Heart left ventricle (tissue), 16 donors: Measurements from ENCODE around the gene CNTN5. TPM values are rescaled to one million over a fixed set of nuclear protein-coding genes. Genes with fewer than 3 reads are reported as not detected.

Source experiments
- ATAC-seq, 4 donors: fragments of 200-7000 bp; cut with Tn5 transposase; one replicate each; pipeline ENCODE4 v1.9.1; 2020 to 2022; ENCODE audit warnings: moderate library complexity in 4 of 4, mild to moderate bottlenecking in 3 of 4, moderate number of reproducible peaks in 1 of 4
- DNase-seq, 5 donors: peaks; one replicate each; pipeline ENCODE4 v3.0.0-alpha.2; 2020
- H3K27ac ChIP-seq, 12 donors: fragments of 200-600 bp; sonication (generic) in 4 of 12; one replicate each; pipeline versions ENCODE4 v1.5.0 to v1.8.0; 2016 to 2022; ENCODE audit warnings: mild to moderate bottlenecking in 2 of 12
- H3K27me3 ChIP-seq, 9 donors: fragments of 200-600 bp; sonication (generic) in 2 of 9; one replicate each; pipeline versions ENCODE4 v1.5.1 to v1.8.0; 2016 to 2022; ENCODE audit warnings: mild to moderate bottlenecking in 3 of 9
- H3K36me3 ChIP-seq, 9 donors: fragments of 200-600 bp; sonication (generic) in 2 of 9; one replicate each; pipeline versions ENCODE4 v1.5.0 to v1.8.0; 2018 to 2022; ENCODE audit warnings: mild to moderate bottlenecking in 2 of 9
- H3K4me1 ChIP-seq, 12 donors: fragments of 200-600 bp; sonication (generic) in 4 of 12; one replicate each; pipeline versions ENCODE4 v1.5.0 to v1.8.0; 2016 to 2022; ENCODE audit warnings: mild to moderate bottlenecking in 3 of 12
- H3K4me3 ChIP-seq, 12 donors: fragments of 200-600 bp; sonication (generic) in 4 of 12; one replicate each; pipeline versions ENCODE4 v1.5.0 to v1.8.0; 2017 to 2022; ENCODE audit warnings: mild to moderate bottlenecking in 9 of 12, moderate library complexity in 4 of 12
- H3K9me3 ChIP-seq, 12 donors: fragments of 200-600 bp; sonication (generic) in 4 of 12; one replicate each; pipeline versions ENCODE4 v1.5.0 to v1.8.0; 2016 to 2022; ENCODE audit warnings: mild to moderate bottlenecking in 1 of 12
- POLR2A ChIP-seq, 2 donors: fragments of 450-650 bp; IDR thresholded peaks; one replicate each; pipeline ENCODE4 v1.6.1; 2017; ENCODE audit warnings: antibody characterized with exemption in 2 of 2, mild to moderate bottlenecking in 2 of 2, moderate library complexity in 2 of 2
- WGBS, 4 donors: extraction: QIAGEN DNeasy Blood & Tissue Kit in 2 of 4; methylation state at CpG; one replicate each; pipeline versions ENCODE4 v1.1.5 to v1.1.7; 2013 to 2018; 5-methylcytosine and 5-hydroxymethylcytosine counted together
- intact Hi-C, 10 donors: fragments of 100-400 bp; cut with DNase I; formaldehyde crosslinking; loops; one replicate each; pipeline versions ENCODE4 v1.11.1 to v1.14.2; 2022
- polyA plus RNA-seq, 2 donors: library from polyadenylated mRNA; stranded (reverse); fragments of 200-250 nt; gene quantifications; one replicate each; pipeline ENCODE4 v1.2.3, GENCODE V29; 2013
- total RNA-seq, 9 donors: library from RNA; depleted of rRNA in 2 of 9; stranded (reverse); fragments of >200 nt in 2 of 9; fragmentation: NEBNext Ultra II Directional in 3 of 9; extraction: Animal tissue kit (Norgen Biotek cat#: 25700) in 3 of 9; gene quantifications; one replicate each; pipeline versions ENCODE4 v1.1.0 to v1.2.4, GENCODE V29; 2016 to 2023
- TF ChIP-seq, protein P1 (sequence below), 12 donors: fragments of 200-600 bp; sonication (generic) in 4 of 12; IDR thresholded peaks; one replicate each; pipeline versions ENCODE4 v1.5.0 to v1.8.0; 2018 to 2022; ENCODE audit warnings: antibody characterized with exemption in 12 of 12, mild to moderate bottlenecking in 5 of 12
- donor health status: ischemic (EF 13 %, LVEDD 7.1; RV severe dilation, severe dysfunction).
- donor health status: healthy with polysubstance abuse.
- donor health status: DM: no; HTN: yes; CAD: no.
- donor health status: DM: no; HTN: no; CAD: no.
- donor health status: ischemic (EF 25% LVEDD 6.9; RV normal size, moderate dysfunction).
- donor health status: ischemic (EF 25% LVEDD 5.7; RV mildly dilated, moderate dysfunction).
- donor health status: healthy.
- donor health status: DM: yes; HTN: yes; CAD: no.
- donor health status: ischemic (EF 35%, LVEDD 5.7; RV mildly dilated, moderate dysfunction).
- donor health status: nonischemic (EF 11% LVEDD 7.7; RV severe dilation, severe dysfunction).
- donor health status: DM: yes; HTN: yes; CAD: no.
- donor health status: PGD.
- donor health status: ischemic (EF 29% LVEDD 5.4; RV normal size, mild dysfunction).
- donor health status: nonischemic (EF 23%, LVEDD 6.1; RV moderate dilation, normal function).

The CNTN5 gene
- total and polyA plus RNA-seq, 11 donors: 0.11 to 0.16 TPM; not detected in 9

DNA sequence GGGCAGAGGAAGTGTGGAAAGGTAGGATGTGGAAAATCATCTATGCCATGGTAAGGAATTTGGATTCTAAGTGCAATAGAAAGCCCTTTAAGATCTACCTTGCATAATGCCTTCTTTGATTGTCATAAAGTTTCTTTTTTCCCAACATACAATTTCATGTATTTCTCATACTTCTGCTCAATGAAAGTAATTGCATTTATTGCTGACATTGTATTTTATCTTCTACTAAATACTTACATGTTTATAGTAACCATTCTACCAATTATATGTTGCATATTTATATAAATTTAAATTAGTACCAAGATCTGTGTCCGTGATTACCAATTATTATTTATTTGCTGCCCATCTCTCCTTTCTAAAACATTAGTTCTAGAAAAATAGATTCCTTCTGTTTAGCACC, 114.8 kb downstream of the CNTN5 start:
- ATAC-seq (no peak), DNase-seq (no peak)
- H3K27ac ChIP-seq: no peak overlapping the region
- no peaks in the 10 kb centered on the region for H3K27me3 ChIP-seq
- TF ChIP-seq, protein P1, sequence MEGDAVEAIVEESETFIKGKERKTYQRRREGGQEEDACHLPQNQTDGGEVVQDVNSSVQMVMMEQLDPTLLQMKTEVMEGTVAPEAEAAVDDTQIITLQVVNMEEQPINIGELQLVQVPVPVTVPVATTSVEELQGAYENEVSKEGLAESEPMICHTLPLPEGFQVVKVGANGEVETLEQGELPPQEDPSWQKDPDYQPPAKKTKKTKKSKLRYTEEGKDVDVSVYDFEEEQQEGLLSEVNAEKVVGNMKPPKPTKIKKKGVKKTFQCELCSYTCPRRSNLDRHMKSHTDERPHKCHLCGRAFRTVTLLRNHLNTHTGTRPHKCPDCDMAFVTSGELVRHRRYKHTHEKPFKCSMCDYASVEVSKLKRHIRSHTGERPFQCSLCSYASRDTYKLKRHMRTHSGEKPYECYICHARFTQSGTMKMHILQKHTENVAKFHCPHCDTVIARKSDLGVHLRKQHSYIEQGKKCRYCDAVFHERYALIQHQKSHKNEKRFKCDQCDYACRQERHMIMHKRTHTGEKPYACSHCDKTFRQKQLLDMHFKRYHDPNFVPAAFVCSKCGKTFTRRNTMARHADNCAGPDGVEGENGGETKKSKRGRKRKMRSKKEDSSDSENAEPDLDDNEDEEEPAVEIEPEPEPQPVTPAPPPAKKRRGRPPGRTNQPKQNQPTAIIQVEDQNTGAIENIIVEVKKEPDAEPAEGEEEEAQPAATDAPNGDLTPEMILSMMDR (IDR thresholded peaks at IDR 0.05): no peak
- TF ChIP-seq POLR2A (IDR thresholded peaks at IDR 0.05): no peak
- no peaks in the 10 kb centered on the region for H3K4me1 ChIP-seq
- no peak overlapping the region for H3K4me3 ChIP-seq
- H3K36me3 ChIP-seq: no peaks in the 10 kb centered on the region
- peaks cover 0 to 8% (median 0%) of the 10 kb centered on the region in 12 donors for H3K9me3 ChIP-seq
- intact Hi-C loops: no loop called here
- 77 to 88% (median 83%) methylated on average over 1 of the region's 1 CpG for WGBS, 4 donors

DNA sequence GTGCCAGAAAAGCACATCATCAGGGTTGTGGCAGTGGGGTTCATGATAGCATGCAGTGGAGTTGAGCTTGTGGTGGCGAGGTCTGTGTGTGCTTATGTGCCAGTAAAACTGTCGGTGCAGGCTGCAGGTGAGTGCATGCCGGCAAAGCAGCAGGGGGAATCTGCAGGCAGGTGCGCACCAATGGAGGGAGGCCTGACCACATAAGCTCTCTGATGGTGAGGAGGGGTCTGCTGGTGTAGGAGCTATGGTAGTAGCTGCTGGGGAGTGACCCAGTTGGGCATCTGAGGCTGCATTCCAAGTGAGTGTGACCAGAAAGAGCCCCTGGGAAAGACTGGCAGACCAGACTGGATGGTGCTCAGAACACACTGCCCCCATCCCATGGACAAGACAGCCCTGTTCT, 121.5 kb downstream of the CNTN5 start:
- H3K4me3 ChIP-seq: no peak overlapping the region
- H3K27ac ChIP-seq: no peak overlapping the region
- H3K27me3 ChIP-seq: no peaks in the 10 kb centered on the region
- DNase-seq: no peak
- intact Hi-C loops: no loop called here
- no peak for ATAC-seq
- 59 to 82% (median 72%) methylated on average over 4 of the region's 4 CpGs for WGBS, 4 donors
- no peak for TF ChIP-seq POLR2A (IDR thresholded peaks at IDR 0.05)
- TF ChIP-seq, protein P1 (IDR thresholded peaks at IDR 0.05): no peak
- peaks cover 0 to 10% (median 0%) of the 10 kb centered on the region in 12 donors for H3K9me3 ChIP-seq
- H3K36me3 ChIP-seq: no peaks in the 10 kb centered on the region
- H3K4me1 ChIP-seq: no peaks in the 10 kb centered on the region

DNA sequence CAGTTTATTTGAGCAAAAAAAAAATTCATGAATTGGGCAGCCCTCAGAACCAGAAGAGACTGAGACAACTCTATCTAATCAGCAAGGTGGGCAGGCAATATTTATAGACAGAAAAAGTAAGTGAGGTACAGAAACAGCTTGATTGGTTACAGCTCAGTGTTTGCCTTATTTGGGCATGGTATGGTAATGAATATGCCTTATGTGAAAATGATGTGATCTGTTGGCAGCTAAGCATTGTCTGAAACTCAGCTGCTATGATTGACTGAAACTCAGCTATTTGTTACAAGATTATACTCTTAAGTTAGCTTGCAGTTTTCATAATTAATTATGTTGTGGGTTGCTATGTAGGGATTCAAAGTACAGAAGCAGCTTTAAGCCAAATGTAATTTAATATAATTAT, 127.6 kb downstream of the CNTN5 start:
- Histone ChIP-seq H3K4me1 (no peaks in the 10 kb centered on the region), H3K9me3 (peaks cover 0 to 10% (median 0%) of the 10 kb centered on the region in 12 donors), H3K27me3 (no peaks in the 10 kb centered on the region), H3K4me3 (no peak overlapping the region), H3K36me3 (no peaks in the 10 kb centered on the region), H3K27ac (no peak overlapping the region)
- TF ChIP-seq, protein P1 (IDR thresholded peaks at IDR 0.05): no peak
- TF ChIP-seq POLR2A (IDR thresholded peaks at IDR 0.05): no peak
- intact Hi-C loops: no loop called here
- no peak for ATAC-seq
- no peak for DNase-seq

DNA sequence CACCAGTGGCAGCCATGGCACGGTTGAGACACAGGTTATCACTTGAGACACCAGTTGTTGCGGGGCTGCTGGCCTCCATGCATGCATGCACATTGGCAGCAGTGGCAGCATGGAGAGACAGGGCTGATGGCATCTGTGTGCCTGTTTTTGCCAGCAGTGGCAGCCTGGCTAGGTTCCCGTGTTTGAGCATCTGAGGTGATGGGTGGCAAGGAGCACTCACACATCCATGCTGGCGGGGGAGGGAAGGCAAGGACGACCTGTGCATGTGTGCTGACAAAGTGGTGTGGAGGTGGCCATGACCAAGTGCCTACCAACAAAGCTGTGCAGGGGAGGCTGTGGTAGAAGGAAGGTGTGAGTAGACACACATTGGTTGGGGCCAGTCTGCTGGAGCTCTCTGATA, 133.5 kb downstream of the CNTN5 start:
- no peaks in the 10 kb centered on the region for H3K4me1 ChIP-seq
- H3K27me3 ChIP-seq: no peaks in the 10 kb centered on the region
- H3K27ac ChIP-seq: no peak overlapping the region
- TF ChIP-seq POLR2A (IDR thresholded peaks at IDR 0.05): no peak
- no peak overlapping the region for H3K4me3 ChIP-seq
- intact Hi-C loops: no loop called here
- DNase-seq: no peak
- H3K36me3 ChIP-seq: no peaks in the 10 kb centered on the region
- WGBS, 4 donors: 54 to 87% (median 72%) methylated on average over 3 to 5 of the region's 5 CpGs
- H3K9me3 ChIP-seq: no peaks in the 10 kb centered on the region
- ATAC-seq: no peak

DNA sequence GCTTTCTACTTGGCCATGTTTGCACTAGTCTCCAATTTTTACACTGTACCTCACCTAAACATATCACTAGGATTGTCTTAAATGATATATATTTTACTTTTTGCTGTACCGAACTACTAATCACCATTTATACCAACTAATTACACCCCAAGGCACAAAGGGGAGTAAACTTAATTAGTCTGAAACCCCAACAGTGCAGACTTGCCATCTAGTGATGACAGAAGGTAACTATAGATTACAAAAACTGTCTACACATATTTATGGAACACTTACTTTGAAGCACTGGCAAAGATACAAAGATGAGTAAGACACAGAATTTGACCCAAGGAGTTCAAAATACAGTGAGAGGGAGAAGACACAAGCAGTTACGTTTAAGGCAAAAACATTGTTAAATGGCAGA, 139.7 kb downstream of the CNTN5 start:
- H3K4me3 ChIP-seq: no peak overlapping the region
- H3K36me3 ChIP-seq: no peaks in the 10 kb centered on the region
- DNase-seq (no peak), ATAC-seq (no peak)
- WGBS, 4 donors: 57 to 73% (median 62%) methylated on average over 2 of the region's 2 CpGs
- no peaks in the 10 kb centered on the region for H3K4me1 ChIP-seq
- intact Hi-C loops: no loop called here
- TF ChIP-seq, protein P1 (IDR thresholded peaks at IDR 0.05): no peak
- no peak for TF ChIP-seq POLR2A (IDR thresholded peaks at IDR 0.05)
- no peaks in the 10 kb centered on the region for H3K9me3 ChIP-seq
- no peak overlapping the region for H3K27ac ChIP-seq
- no peaks in the 10 kb centered on the region for H3K27me3 ChIP-seq
